OCI-LY1 (cell line): ENCODE data around the gene DLGAP3.

ENCODE experiments used
- CTCF ChIP-seq: fragments of 200-600 bp; sonication (generic), shearing (Covaris generic); IDR thresholded peaks from 2 replicates; pipeline ENCODE4 v1.5.1; 2017; ENCODE audit warnings: mild to moderate bottlenecking, antibody characterized with exemption, low read length, moderate library complexity, mixed read lengths
- EZH2 ChIP-seq: fragments of 200-600 bp; sonication (generic), shearing (Covaris generic); IDR thresholded peaks from 2 replicates; pipeline ENCODE4 v1.8.0; 2017; ENCODE audit warnings: borderline replicate concordance, mixed run types, mild to moderate bottlenecking, antibody characterized with exemption, low read length, moderate library complexity, mixed read lengths

GRCh38 chr1:34974626-34975025 is 45.2 kb upstream of the DLGAP3 start:
- no peak for TF ChIP-seq CTCF
- TF ChIP-seq EZH2, result no peak
